SK-MEL-5 (cell line): ENCODE results near the gene IL23A. TPM values are rescaled to one million over a fixed set of nuclear protein-coding genes. Genes with fewer than 3 reads are reported as not detected.

Source experiments
- DNase-seq: peaks from one replicate; pipeline ENCODE4 v3.0.0-alpha.2; 2016; ENCODE audit warnings: low read depth, low spot score
- in situ Hi-C: cut with HindIII; loops from 2 replicates; pipeline ENCODE4 v1.10.0; 2016; ENCODE audit warnings: low sequenced_read_pairs, high pct_unique_total_duplicates, low pct_unique_long_range_greater_than_20kb
- polyA plus RNA-seq, 2 experiments: library from polyadenylated mRNA; depleted of rRNA; stranded (reverse); fragments of >200 nt; gene quantifications; 2 replicates each; pipeline ENCODE4 v1.2.3, GENCODE V29; 2015
- total RNA-seq: library from RNA; depleted of rRNA; stranded (reverse); fragments of >200 nt; shearing (Covaris generic); gene quantifications from 2 replicates; pipeline ENCODE4 v1.2.3, GENCODE V29; 2014; rRNA removed

IL23A gene, protein sequence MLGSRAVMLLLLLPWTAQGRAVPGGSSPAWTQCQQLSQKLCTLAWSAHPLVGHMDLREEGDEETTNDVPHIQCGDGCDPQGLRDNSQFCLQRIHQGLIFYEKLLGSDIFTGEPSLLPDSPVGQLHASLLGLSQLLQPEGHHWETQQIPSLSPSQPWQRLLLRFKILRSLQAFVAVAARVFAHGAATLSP
- 0.34 TPM in 1 of 2 replicates, not detected in the other for total RNA-seq
- polyA plus RNA-seq (2015; cell fraction: cytosol; rRNA removed): 0.30 and 0.35 TPM in 2 replicates
- polyA plus RNA-seq (2015; cell fraction: nucleus; rRNA removed): not detected in 2 replicates

DNA sequence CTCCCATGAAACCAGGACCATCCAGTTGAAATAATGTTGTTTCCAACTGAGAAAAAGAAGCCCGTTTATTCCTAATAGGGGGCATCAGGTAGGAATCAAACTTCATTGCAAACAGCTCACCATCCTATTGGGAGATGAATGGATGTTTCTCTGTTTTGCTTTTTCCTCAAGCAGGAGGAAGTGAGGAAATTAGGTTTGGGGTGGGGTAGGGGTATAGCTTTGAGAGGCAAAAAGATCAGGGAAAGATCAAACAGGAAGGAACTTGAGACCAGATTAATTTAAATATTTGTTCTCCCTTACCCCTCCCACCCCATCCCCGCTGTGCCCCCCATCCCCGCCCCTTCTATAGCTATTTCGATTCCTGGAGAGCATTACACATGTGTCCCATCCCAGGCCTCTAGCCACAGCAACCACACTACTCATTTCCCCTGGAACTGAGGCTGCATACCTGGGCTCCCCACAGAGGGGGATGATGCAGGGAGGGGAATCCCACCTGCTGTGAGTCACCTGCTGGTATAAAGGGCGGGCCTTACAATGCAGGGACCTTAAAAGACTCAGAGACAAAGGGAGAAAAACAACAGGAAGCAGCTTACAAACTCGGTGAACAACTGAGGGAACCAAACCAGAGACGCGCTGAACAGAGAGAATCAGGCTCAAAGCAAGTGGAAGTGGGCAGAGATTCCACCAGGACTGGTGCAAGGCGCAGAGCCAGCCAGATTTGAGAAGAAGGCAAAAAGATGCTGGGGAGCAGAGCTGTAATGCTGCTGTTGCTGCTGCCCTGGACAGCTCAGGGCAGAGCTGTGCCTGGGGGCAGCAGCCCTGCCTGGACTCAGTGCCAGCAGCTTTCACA is at the start of gene IL23A:
Gene IL23A, plus strand, starts transcription at position 577 of the 850 bp plus-strand sequence. Its CDS starts 161 bp downstream, at position 738.
- in situ Hi-C loops: no loop called here
- DNase-seq: no peak

DNA sequence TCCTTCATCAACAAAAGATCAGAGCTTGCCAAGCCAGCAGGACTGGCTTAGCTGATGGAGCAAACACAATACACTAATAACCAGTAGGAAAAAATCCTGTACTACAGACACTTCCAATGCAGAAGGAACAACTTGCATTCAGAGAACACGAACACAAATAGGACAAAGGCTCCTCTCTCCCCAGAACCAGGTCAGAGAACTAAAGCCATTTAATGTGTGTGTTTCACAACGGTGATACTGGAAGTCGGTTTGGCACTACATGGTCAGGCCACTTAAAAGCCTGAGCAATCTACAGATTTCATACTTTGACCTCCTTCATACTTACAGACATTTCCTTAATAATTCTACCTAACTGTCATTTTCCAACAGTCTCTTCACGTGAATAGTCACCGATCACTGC is 44.9 kb upstream of the IL23A start:
- in situ Hi-C loops: no loop called here
- DNase-seq: no peak

DNA sequence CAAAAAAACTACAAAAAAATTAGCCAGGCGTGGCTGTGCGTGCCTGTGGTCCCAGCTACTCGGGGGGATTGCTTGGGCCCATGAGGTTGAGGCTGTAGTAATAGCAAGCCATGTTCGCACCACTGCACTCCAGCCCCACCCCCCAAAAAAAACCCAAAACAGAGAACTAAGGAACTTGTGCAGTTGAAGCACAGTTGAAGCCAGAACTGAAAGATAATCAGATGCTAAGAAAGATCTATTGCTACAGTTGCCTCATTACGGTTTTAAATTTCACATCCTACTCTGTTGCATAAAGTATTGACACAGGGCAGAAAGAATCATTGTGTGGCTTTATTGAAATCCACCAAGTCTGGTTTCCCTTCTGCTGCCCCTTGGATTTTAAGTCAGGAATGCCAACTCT is 42.4 kb upstream of the IL23A start:
- DNase-seq: no peak
- in situ Hi-C loops: no loop called here

DNA sequence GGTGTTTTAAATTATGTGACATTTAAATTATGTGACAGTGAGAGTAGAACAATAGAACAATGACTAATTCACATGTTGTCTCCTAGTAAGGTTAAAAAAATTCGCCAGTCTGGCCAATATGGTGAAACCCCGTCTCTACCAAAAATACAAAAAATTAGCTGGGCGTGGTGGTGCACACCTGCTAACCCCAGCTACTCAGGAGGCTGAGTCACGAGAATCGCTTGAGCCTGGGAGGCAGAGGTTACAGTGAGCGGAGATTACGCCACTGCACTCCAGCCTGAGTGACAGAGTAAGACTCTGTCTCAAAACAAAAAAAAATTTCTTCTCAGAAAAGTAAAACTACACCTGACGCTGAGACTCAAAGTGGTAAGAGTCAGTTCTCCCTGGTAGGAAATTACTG is 41.3 kb upstream of the IL23A start:
- no peak for DNase-seq
- in situ Hi-C loops: no loop called here

DNA sequence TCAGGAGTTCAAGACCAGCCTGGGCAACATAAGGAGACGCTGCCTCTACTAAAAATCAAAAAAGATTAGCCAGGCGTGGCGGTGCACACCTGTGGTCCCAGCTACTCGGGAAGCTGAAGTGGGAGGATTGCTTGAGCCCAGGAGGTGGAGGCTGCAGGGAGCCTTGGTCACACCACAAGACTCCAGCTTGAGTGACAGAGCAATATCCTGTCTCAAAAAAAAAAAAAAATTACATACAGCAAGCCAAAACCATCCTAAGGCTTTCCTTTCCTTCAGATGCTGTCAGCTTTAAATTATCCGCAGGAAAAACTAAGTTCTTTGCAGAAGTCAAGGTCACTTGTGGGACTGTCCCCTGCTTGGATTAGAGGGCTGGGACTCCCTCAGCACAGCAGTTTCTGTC is 39.9 kb upstream of the IL23A start:
- in situ Hi-C loops: no loop called here

DNA sequence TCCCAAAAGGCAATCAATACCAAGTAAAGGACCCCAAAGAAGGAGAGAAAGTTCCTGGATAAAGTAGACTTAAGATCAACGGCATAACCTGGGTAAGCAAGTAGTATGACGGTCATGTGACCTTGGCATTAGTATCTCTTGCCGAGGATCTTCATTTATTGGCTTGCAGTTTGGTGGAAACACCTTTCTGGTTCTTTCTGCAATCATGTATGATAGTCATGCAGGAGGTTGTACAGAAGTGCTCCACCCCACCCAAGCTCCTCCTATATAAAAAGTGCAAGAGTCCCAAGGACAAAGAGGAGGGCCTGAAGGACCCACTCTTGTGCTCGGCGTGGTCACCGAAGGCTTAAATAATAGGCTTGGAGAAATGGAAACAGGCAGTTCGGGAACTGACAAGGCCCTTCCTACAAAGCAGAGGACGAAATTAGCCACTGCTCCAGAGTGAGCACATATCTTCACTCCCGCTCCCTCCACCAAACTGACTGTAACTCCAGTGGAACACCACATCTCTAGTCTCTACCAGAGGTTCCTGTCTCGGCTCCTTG is 39.3 kb upstream of the IL23A start:
- peak; percentile 43 for DNase-seq
- in situ Hi-C loops: no loop called here

More for the DNA sequence above, 39.9 kb upstream of the IL23A start:
- no peak for DNase-seq

DNA sequence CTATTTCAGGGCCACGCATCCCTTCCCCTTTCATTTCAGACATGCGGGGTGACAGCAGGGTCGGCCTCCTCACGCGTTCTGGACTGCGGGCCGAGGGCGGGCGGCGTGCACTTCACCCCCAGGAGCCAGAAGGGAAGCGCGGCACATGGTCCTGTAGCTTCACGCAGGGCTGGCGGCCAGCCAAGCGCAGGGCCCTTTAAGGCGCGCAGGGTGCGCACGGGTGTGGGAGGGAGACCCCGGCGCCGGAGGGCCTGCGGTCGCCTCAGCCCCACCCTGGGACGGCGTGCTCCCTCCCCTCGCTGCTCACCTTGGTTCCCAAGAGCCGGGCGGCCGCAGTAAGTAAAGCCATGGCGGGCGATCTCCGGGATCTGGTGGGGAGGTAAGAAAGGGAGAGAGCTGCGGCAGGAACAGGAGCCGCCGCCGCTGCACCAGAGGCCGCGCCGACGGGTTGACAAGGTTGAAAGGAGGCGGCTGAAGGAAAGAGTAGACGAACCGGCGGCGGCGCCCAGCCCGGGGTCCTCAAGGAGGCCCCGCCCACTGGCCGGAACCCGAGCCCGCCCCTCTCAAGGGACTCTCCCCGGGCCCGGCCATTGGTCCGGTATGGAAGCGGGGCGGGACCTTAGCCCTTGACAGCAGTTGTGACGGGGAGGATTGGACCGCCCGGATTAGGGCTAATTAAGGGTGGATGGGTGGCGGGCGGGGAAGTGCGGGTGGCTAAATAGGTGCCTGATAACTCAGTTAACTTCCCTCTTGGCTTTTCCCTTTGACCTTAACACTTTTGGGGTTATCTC is 38.6 kb upstream of the IL23A start, which contains the start of gene CS:
Gene CS, minus strand, starts transcription at position 478 of the 791 bp plus-strand sequence. Its CDS starts 129 bp downstream, at position 349.
- in situ Hi-C loops: no loop called here
- DNase-seq: peak; percentile 98

DNA sequence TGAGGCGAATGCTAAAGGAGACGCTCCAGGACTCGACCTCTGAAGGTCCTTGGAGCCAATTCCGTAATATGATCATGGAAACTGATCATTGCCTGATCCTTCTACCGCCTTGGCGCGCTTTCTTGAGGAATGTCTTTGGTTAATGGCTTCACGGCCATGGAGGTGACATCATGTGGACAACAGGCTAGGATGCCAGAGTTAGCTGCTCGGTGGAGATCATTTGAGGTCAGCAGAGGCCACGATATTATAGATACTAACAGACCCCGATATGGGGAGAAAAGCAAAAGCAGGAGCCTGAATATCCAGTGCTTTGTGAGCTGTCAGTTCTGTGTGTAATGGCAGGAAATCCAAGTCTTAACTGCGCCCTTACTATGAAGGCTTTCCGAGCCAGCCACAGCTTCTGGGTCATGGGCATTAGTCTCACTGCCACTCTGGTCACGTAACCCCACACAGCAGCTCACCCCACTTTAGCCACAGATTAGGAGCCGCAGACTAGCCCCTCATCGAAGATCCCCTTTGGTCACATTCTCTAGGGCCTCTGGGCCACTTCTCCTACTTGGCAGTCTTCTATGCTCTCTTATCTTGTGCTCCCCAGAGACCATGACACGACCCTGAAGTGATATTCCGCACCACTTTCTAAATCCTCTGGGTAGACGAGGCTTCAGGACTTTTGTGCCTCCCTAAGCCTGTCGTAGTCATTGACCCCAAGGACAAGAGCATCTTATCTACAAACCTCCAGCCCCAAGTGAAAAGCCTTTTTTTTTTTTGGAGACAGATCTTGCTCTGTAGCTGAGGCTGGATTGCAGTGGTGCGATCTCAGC is 37.8 kb upstream of the IL23A start:
- in situ Hi-C loops: no loop called here
- DNase-seq: no peak

DNA sequence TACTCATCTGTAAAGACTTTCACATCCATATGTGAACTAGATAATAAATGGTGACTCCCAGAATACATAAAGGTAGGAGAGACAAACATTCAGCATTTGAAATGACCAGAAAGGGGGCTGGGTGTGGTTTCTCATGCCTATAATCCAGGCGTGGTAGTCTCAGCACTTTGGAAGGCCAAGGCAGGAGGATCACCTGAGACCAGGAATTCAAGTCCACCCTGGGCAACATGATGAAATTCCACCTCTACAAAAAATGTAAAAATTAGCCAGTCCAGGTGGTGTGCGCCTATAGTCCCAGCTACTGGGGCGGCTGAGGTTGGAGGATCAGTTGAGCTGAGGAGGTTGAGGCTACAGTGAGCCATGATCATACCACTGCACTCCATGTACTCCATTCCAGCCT is 34.4 kb upstream of the IL23A start:
- in situ Hi-C loops: no loop called here
- no peak for DNase-seq

DNA sequence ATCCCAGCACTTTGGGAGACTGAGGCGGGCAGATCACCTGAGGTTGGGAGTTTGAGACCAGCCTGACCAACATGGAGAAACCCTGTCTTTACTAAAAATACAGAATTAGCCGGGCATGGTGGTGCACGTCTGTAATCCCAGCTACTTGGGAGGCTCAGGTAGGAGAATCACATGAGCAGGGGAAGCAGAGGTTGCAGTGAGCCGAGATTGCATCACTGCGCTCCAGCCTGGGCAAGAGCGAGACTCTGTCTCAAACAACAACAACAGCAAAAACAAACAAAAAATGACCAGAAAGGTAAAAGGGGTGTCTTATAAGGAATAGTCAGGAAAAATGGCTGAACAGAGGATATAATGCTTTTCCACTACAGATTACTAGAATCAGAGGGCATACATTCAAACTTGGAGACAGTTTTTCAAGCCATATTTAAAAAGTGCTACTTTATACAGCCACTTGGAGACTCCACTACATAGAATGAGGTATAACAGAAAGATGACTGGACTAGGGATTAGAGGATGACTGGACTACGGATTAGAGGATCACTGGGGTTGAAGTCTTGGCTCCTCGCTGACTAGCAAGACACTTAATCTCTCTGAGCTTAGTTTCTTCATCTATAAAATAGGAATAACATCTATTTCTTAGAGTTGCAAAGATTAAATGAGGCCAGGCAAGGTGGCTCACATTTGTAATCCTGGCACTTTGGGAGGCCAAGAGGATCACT is 33.7 kb upstream of the IL23A start:
- no peak for DNase-seq
- in situ Hi-C loops: no loop called here

DNA sequence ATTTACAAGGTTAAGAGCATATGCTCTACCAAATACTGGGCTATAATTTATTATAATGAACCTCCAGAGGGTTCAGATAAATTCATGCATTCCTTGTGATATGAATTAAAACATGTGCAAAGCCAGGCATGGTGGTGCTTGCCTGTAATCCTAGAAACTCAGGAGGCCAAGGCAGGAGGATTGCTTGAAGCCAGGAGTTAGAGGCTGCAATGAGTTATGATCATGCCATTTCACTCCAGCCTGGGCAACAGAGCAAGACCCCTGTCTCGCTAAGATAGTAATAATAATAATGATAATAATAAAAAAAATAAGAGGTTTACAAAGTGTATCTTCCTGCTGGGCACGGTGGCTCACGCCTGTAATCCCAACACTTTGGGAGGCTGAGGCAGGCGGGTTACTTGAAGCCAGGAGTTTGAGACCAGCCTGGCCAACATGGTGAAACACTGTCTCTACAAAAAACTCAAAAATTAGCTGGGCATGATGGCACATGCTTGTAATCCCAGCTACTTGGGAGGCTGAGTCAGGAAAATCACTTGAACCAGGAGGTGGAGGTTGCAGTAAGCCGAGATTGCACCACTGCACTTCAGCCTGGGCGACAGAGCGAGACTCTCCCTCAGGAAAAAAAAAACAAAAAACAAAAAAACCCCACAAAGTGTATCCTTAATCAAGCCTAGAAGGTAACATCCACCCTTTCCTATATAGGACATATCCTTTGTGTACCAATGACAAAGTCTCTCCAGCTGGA is 31.3 kb upstream of the IL23A start:
- no peak for DNase-seq
- in situ Hi-C loops: no loop called here

DNA sequence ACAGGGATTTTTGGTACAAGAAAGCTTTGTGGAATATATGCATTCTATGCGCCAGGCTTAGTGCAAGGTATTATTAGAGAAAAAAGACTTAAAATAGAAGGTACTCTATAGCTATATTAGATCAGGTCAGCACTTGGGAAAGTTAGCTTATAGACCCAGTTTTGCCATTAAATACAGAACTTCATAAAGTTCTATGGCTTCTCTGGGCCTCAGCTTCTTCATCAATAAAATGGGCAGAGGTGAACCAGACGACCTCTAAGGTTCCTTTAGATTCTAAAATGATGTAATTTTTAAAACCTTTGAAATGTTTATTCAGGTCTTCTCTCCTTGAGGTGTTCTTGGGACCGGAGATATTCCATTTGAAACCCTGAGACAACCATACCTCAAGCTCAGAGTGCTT is 30.0 kb upstream of the IL23A start:
- no peak for DNase-seq

DNA sequence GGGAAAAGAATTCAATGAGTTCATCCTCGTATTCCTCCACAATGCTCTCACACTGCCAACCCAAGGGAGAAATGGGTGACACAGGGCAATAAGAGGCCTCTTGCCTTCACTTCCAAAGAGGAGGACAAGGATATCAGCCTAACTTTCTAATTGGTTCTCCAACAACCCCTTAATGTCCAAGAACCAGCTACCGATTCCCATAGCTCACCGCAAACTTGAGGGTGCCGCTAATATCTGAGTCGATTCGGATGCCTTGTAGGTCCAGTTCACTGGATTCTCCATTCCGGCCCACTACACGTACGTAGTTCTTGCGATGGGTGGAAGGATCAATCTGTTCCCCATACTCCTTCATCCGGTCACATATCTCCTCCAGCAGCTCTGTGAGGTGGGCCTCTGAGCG is 27.7 kb upstream of the IL23A start:
- no peak for DNase-seq
- in situ Hi-C loops: no loop called here

More for the DNA sequence above, 30.0 kb upstream of the IL23A start:
- in situ Hi-C loops: no loop called here

DNA sequence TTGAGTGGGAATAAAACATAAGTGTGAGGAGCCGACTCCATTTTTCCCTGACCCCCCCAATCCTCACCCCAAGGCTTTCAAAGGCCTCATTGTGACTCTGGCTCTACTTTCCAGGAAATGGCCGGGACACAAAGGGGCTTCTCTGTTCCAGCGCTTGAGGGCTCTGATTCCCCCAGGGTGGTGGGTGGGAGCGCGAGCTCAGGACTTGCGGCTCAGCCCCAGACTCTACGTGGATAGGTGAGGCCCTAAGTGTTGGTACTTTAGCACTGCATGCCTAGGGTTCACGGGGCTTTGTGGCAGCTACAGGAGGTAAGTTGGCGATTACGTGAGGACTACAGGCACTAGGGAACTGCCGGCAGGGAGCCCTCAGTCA is 23.4 kb upstream of the IL23A start:
- in situ Hi-C loops: no loop called here
- peak; percentile 87 for DNase-seq

DNA sequence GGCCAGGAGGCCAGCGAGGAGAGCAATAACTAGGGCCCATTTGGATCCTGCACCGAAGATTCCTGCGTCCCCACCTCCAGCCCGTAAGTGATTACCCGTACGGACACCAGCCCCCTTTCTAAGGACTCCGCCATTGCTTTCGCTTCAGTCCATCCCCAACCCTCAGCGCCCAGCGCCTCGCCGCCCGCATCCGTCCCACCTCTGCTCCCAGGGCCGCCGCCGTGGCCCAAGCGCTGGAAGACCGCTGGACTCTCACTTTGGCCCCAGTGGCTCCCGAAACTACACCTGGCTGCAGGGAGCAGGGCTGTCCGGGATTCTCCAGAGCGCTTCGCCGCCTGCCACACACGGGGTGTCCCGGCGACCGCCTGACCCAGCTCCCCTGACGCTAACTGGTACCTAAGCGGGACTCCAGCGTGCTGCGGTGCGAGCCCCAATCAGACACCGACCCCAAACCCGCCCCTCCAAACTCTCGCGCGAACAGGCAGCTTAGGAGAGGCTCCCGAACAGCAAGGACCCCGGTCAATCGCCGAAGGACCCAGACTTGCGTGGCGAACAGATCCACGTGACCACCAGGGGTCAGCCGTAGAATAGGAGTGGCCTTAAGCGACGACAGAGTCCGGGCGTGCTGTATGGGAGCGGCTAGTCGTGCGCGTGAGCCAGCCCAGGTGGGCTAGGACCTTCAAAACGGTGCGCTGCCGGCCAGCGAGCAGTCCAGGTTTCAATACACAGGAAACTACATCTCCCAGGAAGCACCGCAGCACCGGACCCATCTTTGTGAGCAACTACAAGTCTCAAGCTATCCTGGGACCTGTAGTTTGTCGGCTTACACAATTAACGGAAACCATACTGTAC is 22.8 kb upstream of the IL23A start, which contains the start of gene CNPY2:
Gene CNPY2, minus strand, starts transcription at position 367 of the 852 bp plus-strand sequence. CDS start 771 bp downstream, outside the sequence.
- in situ Hi-C loops: no loop called here
- DNase-seq: peak; percentile 96
